Keratinocyte (primary cell): ENCODE measurements around the gene PIK3CD. TPM values are rescaled to one million over a fixed set of nuclear protein-coding genes. Genes with fewer than 3 reads are reported as not detected.

Experiments used
- DNase-seq: peaks from one replicate; pipeline ENCODE4 v3.0.0-alpha.2; 2011; ENCODE audit warnings: low read depth, missing footprints, low spot score
- FAIRE-seq: peaks from 2 replicates; lab custom pipeline; 2011; peaks lifted over from hg19 to GRCh38; lab: Jason Lieb, UNC
- H2AFZ ChIP-seq: 2 replicates; pipeline ENCODE4 v1.6.0; 2012; ENCODE audit warnings: low read length, control low read depth, inconsistent platforms; ENCODE audit not compliant: control insufficient read depth
- H3K27ac ChIP-seq: 2 replicates; pipeline ENCODE4 v1.5.1; 2011; ENCODE audit warnings: low read length; ENCODE audit not compliant: control insufficient read depth, insufficient read depth
- H3K27me3 ChIP-seq: 3 replicates; pipeline ENCODE4 v1.6.0; 2011; ENCODE audit warnings: low read length; ENCODE audit not compliant: control insufficient read depth, insufficient read depth; ENCODE audit errors: extremely low read depth
- H3K36me3 ChIP-seq, 2 experiments: 2 replicates in 1 of 2; 3 replicates in 1 of 2; pipeline ENCODE4 v1.5.1; 2011; ENCODE audit warnings: low read length in 2 of 2, mild to moderate bottlenecking in 1 of 2; ENCODE audit not compliant: control insufficient read depth in 2 of 2, insufficient read depth in 2 of 2; ENCODE audit errors: extremely low read depth in 1 of 2
- H3K4me1 ChIP-seq: 3 replicates; pipeline ENCODE4 v1.5.1; 2011; ENCODE audit warnings: low read length; ENCODE audit not compliant: control insufficient read depth, insufficient read depth; ENCODE audit errors: extremely low read depth
- H3K4me2 ChIP-seq: 3 replicates; pipeline ENCODE4 v1.6.0; 2011; ENCODE audit warnings: low read depth, low read length; ENCODE audit not compliant: control insufficient read depth, insufficient read depth; ENCODE audit errors: extremely low read depth
- H3K4me3 ChIP-seq, 3 experiments: fragments of 200-600 bp in 1 of 3; sonication (generic) in 1 of 3; 2 replicates in 2 of 3; 3 replicates in 1 of 3; pipeline ENCODE4 v1.5.1; 2011 to 2016; ENCODE audit warnings: low read length in 3 of 3, mild to moderate bottlenecking in 3 of 3, control low read depth in 2 of 3, inconsistent platforms in 1 of 3, low read depth in 1 of 3, mixed read lengths in 1 of 3, mixed run types in 1 of 3, moderate library complexity in 1 of 3; ENCODE audit not compliant: control insufficient read depth in 2 of 3, insufficient read depth in 2 of 3; ENCODE audit errors: extremely low read depth in 1 of 3
- H3K79me2 ChIP-seq: 2 replicates; pipeline ENCODE4 v1.6.0; 2012; ENCODE audit warnings: low read length; ENCODE audit not compliant: control insufficient read depth, insufficient read depth
- H3K9ac ChIP-seq: 3 replicates; pipeline ENCODE4 v1.6.0; 2011; ENCODE audit warnings: low read length; ENCODE audit not compliant: control insufficient read depth, insufficient read depth; ENCODE audit errors: extremely low read depth
- H3K9me1 ChIP-seq: 3 replicates; pipeline ENCODE4 v1.6.0; 2011; ENCODE audit warnings: low read length; ENCODE audit not compliant: control insufficient read depth, insufficient read depth; ENCODE audit errors: extremely low read depth
- H3K9me3 ChIP-seq: 2 replicates; pipeline ENCODE4 v1.5.1; 2012; ENCODE audit warnings: low read depth, low read length; ENCODE audit not compliant: control insufficient read depth
- H4K20me1 ChIP-seq: 3 replicates; pipeline ENCODE4 v1.6.0; 2011; ENCODE audit warnings: low read length; ENCODE audit not compliant: control insufficient read depth, insufficient read depth; ENCODE audit errors: extremely low read depth
- CTCF ChIP-seq, 3 experiments: IDR thresholded peaks in 1 of 3; conservative IDR thresholded peaks in 1 of 3; optimal IDR thresholded peaks in 1 of 3; 2 replicates in 2 of 3; 3 replicates in 1 of 3; pipeline versions ENCODE3 to v1.5.1; 2011; ENCODE audit warnings: low read length in 3 of 3, mild to moderate bottlenecking in 3 of 3, moderate library complexity in 2 of 3, control low read depth in 1 of 3, inconsistent platforms in 1 of 3; ENCODE audit not compliant: insufficient read depth in 2 of 3; ENCODE audit errors: extremely low read depth in 1 of 3
- EZH2 ChIP-seq: IDR thresholded peaks from one replicate; pipeline ENCODE4 v1.6.1; 2012; ENCODE audit warnings: inconsistent platforms, mild to moderate bottlenecking, low read length, moderate library complexity
- dilution Hi-C: fragments of 300-500 bp; cut with MboI; formaldehyde crosslinking; loops from one replicate; pipeline ENCODE4 v1.7.0; 2020; ENCODE audit warnings: low sequenced_read_pairs; ENCODE audit not compliant: extremely low pct_ligation_motif_present
- polyA plus RNA-seq, 5 experiments: library from polyadenylated mRNA; depleted of rRNA in 3 of 5; stranded (reverse) in 3 of 5; stranded (forward) in 1 of 5; unstranded in 1 of 5; fragments of >200 nt; gene quantifications; 1 replicate in 1 of 5; 2 replicates in 3 of 5; 3 replicates in 1 of 5; pipeline versions ENCODE4 v1.2.1 to v1.2.3, GENCODE V29; 2011 to 2012; ENCODE audit warnings: missing spikeins in 2 of 5, low read depth in 1 of 5, low replicate concordance in 1 of 5

The PIK3CD gene
- polyA plus RNA-seq, 1 donor (not counting 4 experiments of a cell fraction or from before 2014, with no cell fraction given), result 7.8 TPM

- peaks cover 4% of the 10 kb centered on the region for H3K4me1 ChIP-seq
- no peaks in the 10 kb centered on the region for H3K9me3 ChIP-seq
- H3K27me3 ChIP-seq, result peaks cover 26% of the 10 kb centered on the region
- H3K4me2 ChIP-seq, result no peak overlapping the region
- H3K36me3 ChIP-seq, result no peaks in the 10 kb centered on the region
- no peak overlapping the region for H3K9ac ChIP-seq
- TF ChIP-seq CTCF (optimal IDR thresholded peaks at IDR 0.05 in 1 of 3, IDR thresholded peaks at IDR 0.05 in 1 of 3, conservative IDR thresholded peaks at IDR 0.05 in 1 of 3; ENCODE audit: extremely low read depth in 1 of 3, insufficient read depth in 2 of 3, low read length in 3 of 3), result no peak
- no peak for TF ChIP-seq EZH2
- no peaks in the 10 kb centered on the region for H3K79me2 ChIP-seq
- no peaks in the 10 kb centered on the region for H3K9me1 ChIP-seq
- FAIRE-seq (no peak), DNase-seq (no peak)
- no peak overlapping the region for H2AFZ ChIP-seq
- no peak overlapping the region for H3K4me3 ChIP-seq
- dilution Hi-C loops, result no loop called here
- no peaks in the 10 kb centered on the region for H4K20me1 ChIP-seq
- no peak overlapping the region for H3K27ac ChIP-seq
Observed at GRCh38 chr1:9653210-9653490, 1.6 kb downstream of the PIK3CD start.

GRCh38 chr1:9653491-9654050 is 2.0 kb downstream of the PIK3CD start:
- no peak for DNase-seq
- Histone ChIP-seq H3K79me2 (no peaks in the 10 kb centered on the region), H3K9me3 (no peaks in the 10 kb centered on the region), H3K27me3 (peaks cover 26% of the 10 kb centered on the region), H4K20me1 (no peaks in the 10 kb centered on the region), H2AFZ (no peak overlapping the region), H3K9ac (no peak overlapping the region), H3K4me1 (peaks cover 4% of the 10 kb centered on the region), H3K4me2 (no peak overlapping the region), H3K36me3 (no peaks in the 10 kb centered on the region), H3K9me1 (no peaks in the 10 kb centered on the region), H3K27ac (no peak overlapping the region), H3K4me3 (no peak overlapping the region)
- TF ChIP-seq EZH2 (no peak), CTCF (optimal IDR thresholded peaks at IDR 0.05 in 1 of 3, IDR thresholded peaks at IDR 0.05 in 1 of 3, conservative IDR thresholded peaks at IDR 0.05 in 1 of 3; ENCODE audit: extremely low read depth in 1 of 3, insufficient read depth in 2 of 3, low read length in 3 of 3) (no peak)
- dilution Hi-C loops, result no loop called here
- no peak for FAIRE-seq
